B cell (primary cell): ENCODE results near the gene CRABP1.

ENCODE experiments used
- CTCF ChIP-seq: fragments of 200-600 bp; IDR thresholded peaks from one replicate; pipeline ENCODE4 v1.8.0; 2022; ENCODE audit warnings: antibody characterized with exemption, mild to moderate bottlenecking
- EZH2 ChIP-seq: IDR thresholded peaks from 2 replicates; pipeline ENCODE4 v1.6.1; 2012; ENCODE audit warnings: borderline replicate concordance, low read depth, mild to moderate bottlenecking, moderate library complexity, low read length; ENCODE audit not compliant: insufficient read depth, poor library complexity, severe bottlenecking

GRCh38 chr15:78341057-78341987, 1.2 kb downstream of the CRABP1 start:
- TF ChIP-seq CTCF (no peak), EZH2 (no peak)
